ENCODE measurements around the gene PPP1R14B. TPM values are rescaled to one million over a fixed set of nuclear protein-coding genes. Genes with fewer than 3 reads are reported as not detected.

PPP1R14B gene
- total RNA-seq, 4 donors from 2014 or later, result 178 to 230 (median 203) TPM

DNA sequence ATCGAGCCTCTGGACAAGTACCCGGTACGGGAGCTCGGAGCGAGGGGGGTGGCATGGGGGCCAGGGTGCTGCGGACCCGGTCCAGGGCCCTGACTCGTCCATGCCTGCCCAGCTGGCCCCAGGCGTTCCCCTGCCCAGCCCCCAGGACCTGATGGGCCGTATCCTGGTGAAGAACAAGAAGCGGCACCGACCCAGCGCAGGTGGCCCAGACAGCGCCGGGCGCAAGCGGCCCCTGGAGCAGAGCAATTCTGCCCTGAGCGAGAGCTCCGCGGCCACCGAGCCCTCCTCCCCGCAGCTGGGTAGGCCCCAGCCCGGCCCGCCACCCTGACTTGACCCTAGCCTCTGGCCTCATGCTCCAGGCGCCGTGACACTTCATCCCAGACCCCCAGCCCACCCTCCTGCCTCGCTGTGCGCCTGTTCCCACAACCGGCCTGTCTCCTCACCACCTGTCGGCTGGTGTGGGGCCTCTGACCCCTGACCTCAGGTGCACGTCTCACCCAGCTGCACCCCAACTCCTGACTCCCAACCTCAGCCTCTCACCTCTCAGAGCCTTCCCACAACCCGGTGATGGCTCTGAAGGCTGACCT, 12.3 kb upstream of the PPP1R14B start:
- no peak overlapping the region for H3K4me3 ChIP-seq (ENCODE audit: low read depth, poor library complexity, severe bottlenecking)
- intact Hi-C loops (cut with DNase I; ENCODE audit: low total_unique reads), result no loop called here
- WGBS, 2 donors, result 92 to 93% methylated on average over 30 to 32 of the region's 32 CpGs

GRCh38 chr11:64258356-64258755, 11.6 kb upstream of the PPP1R14B start:
- WGBS, 2 donors, result 88 to 91% methylated on average over 24 of the region's 24 CpGs
- no peak for TF ChIP-seq CTCF (IDR thresholded peaks at IDR 0.05)
- no peak for TF ChIP-seq POLR2A (IDR thresholded peaks at IDR 0.05)
- no peak overlapping the region for H3K4me3 ChIP-seq (ENCODE audit: low read depth, poor library complexity, severe bottlenecking)
- intact Hi-C loops (cut with DNase I; ENCODE audit: low total_unique reads), result no loop called here
- no peak for DNase-seq (ENCODE audit: low spot score in 2 of 2)

More for the DNA sequence above, 12.3 kb upstream of the PPP1R14B start:
- DNase-seq (ENCODE audit: low spot score in 2 of 2), result no peak
- no peak for TF ChIP-seq CTCF (IDR thresholded peaks at IDR 0.05)
- no peak for TF ChIP-seq POLR2A (IDR thresholded peaks at IDR 0.05)

GRCh38 chr11:64256300-64256699, 9.6 kb upstream of the PPP1R14B start:
- TF ChIP-seq POLR2A (IDR thresholded peaks at IDR 0.05), result no peak
- TF ChIP-seq CTCF (IDR thresholded peaks at IDR 0.05), result no peak
- intact Hi-C loops (cut with DNase I; ENCODE audit: low total_unique reads), result no loop called here
- 76 to 85% methylated on average over 15 of the region's 15 CpGs for WGBS, 2 donors
- DNase-seq (ENCODE audit: low spot score in 2 of 2), result no peak
- H3K4me3 ChIP-seq (ENCODE audit: low read depth, poor library complexity, severe bottlenecking), result no peak overlapping the region

DNA sequence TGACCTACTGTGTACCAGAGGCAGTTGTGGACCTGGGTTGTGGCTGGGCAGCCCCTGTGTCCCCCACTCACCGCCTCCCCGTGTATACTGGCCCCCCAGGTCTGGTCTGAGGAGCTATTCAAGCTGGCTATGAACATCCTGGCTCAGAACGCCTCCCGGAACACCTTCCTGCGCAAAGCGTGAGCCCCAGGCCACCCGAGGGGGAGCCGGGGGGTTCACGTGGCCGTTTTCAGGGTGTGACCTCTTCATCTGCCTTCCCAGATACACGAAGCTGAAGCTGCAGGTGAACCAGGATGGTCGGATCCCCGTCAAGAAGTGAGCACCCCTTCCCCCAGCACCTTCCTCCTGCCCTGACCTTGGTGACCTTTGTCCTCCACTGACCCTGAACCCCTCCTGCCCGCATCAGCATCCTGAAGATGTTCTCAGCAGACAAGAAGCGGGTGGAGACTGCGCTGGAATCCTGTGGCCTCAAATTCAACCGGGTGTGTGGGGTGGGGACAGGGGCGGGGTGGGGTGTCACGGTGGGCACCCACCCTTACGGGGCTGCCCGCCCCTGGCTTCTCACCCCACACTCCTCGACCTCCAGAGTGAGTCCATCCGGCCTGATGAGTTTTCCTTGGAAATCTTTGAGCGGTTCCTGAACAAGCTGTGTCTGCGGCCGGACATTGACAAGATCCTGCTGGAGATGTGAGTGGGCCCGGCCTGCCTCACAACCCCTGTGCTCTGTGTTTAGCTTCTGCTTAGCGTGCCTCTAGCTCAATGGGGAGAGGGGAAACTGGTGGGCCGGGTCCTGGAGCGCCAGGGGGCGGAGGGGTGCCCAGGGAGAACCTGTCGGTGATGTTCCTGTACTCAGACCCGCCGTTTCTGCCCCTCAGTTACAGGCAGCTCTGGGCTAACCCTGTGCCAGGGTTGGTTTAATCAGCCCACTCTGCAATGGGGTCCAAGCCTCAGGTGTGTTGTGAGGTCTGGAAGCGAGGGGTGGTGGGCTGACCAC, 8.7 kb upstream of the PPP1R14B start:
- WGBS, 2 donors, result 85 to 90% methylated on average over 34 to 35 of the region's 35 CpGs
- TF ChIP-seq POLR2A (IDR thresholded peaks at IDR 0.05), result no peak
- TF ChIP-seq CTCF (IDR thresholded peaks at IDR 0.05), result no peak
- intact Hi-C loops (cut with DNase I; ENCODE audit: low total_unique reads), result no loop called here
- H3K4me3 ChIP-seq (ENCODE audit: low read depth, poor library complexity, severe bottlenecking), result no peak overlapping the region
- no peak for DNase-seq (ENCODE audit: low spot score in 2 of 2)

- DNase-seq (ENCODE audit: low spot score in 2 of 2), result no peak
- no peak overlapping the region for H3K4me3 ChIP-seq (ENCODE audit: low read depth, poor library complexity, severe bottlenecking)
- no peak for TF ChIP-seq CTCF (IDR thresholded peaks at IDR 0.05)
- TF ChIP-seq POLR2A (IDR thresholded peaks at IDR 0.05), result no peak
- WGBS, 2 donors, result 85 to 95% methylated on average over 4 to 7 of the region's 7 CpGs
- intact Hi-C loops (cut with DNase I; ENCODE audit: low total_unique reads), result no loop called here
These were observed 7.6 kb upstream of the PPP1R14B start for GRCh38 chr11:64254326-64254725.

Measured in lower leg skin (tissue), 4 donors.